Measurements from ENCODE around the gene ZNF771. TPM values are rescaled to one million over a fixed set of nuclear protein-coding genes. Genes with fewer than 3 reads are reported as not detected.
"Not testable (repeated sequence)": the region's sequence is repeated elsewhere in the genome, so short reads cannot be mapped to it uniquely, and the experiment has no call there.

The ZNF771 gene
- total RNA-seq, 4 donors from 2014 or later = 35.8 to 48.2 (median 43.0) TPM

GRCh38 chr16:30447512-30448226, 40.3 kb downstream of the ZNF771 start:
- H3K36me3 ChIP-seq = peaks cover 0 to 18% (median 0%) of the 10 kb centered on the region in 3 donors
- no peaks in the 10 kb centered on the region for H3K9me3 ChIP-seq
- TF ChIP-seq POLR2A (IDR thresholded peaks at IDR 0.05) = no peak
- no peak for TF ChIP-seq CTCF (IDR thresholded peaks at IDR 0.05)
- no peak for TF ChIP-seq EP300 (IDR thresholded peaks at IDR 0.05)
- DNase-seq (ENCODE audit: low spot score in 2 of 2) = no peak
- H3K4me1 ChIP-seq = peaks cover 0 to 23% (median 17%) of the 10 kb centered on the region in 4 donors
- WGBS, 2 donors = 81 to 84% methylated on average over 12 of the region's 12 CpGs
- H3K27me3 ChIP-seq = no peaks in the 10 kb centered on the region
- peak overlapping the region in 1 of 4 donors; percentile 32 for H3K27ac ChIP-seq
- H3K4me3 ChIP-seq = no peak overlapping the region

GRCh38 chr16:30449116-30449435, 41.7 kb downstream of the ZNF771 start:
- Histone ChIP-seq H3K4me3 (no peak overlapping the region), H3K36me3 (peaks cover 0 to 5% (median 0%) of the 10 kb centered on the region in 3 donors), H3K4me1 (peaks cover 0 to 17% (median 14%) of the 10 kb centered on the region in 4 donors), H3K27ac (no peak overlapping the region), H3K9me3 (no peaks in the 10 kb centered on the region), H3K27me3 (no peaks in the 10 kb centered on the region)
- DNase-seq (ENCODE audit: low spot score in 2 of 2) = no peak
- TF ChIP-seq POLR2A (IDR thresholded peaks at IDR 0.05) = no peak
- no peak for TF ChIP-seq CTCF (IDR thresholded peaks at IDR 0.05)
- TF ChIP-seq EP300 (IDR thresholded peaks at IDR 0.05) = no peak
- 87 to 88% methylated on average over 3 of the region's 3 CpGs for WGBS, 2 donors

GRCh38 chr16:30452709-30453580, 45.5 kb downstream of the ZNF771 start:
- H3K36me3 ChIP-seq; H3K9me3 ChIP-seq; H3K4me3 ChIP-seq; H3K27me3 ChIP-seq; DNase-seq (ENCODE audit: low spot score in 2 of 2); H3K4me1 ChIP-seq; H3K27ac ChIP-seq: not testable (repeated sequence)
- 69 to 73% methylated on average over 20 of the region's 20 CpGs for WGBS, 2 donors

GRCh38 chr16:30456302-30456701, 48.9 kb downstream of the ZNF771 start:
- H3K27ac ChIP-seq = no peak overlapping the region
- H3K27me3 ChIP-seq = no peaks in the 10 kb centered on the region
- no peak overlapping the region for H3K4me3 ChIP-seq
- 75 to 83% methylated on average over 1 of the region's 1 CpG for WGBS, 2 donors
- no peaks in the 10 kb centered on the region for H3K36me3 ChIP-seq
- no peaks in the 10 kb centered on the region for H3K9me3 ChIP-seq
- no peak for DNase-seq (ENCODE audit: low spot score in 2 of 2)
- no peaks in the 10 kb centered on the region for H3K4me1 ChIP-seq
- TF ChIP-seq CTCF (IDR thresholded peaks at IDR 0.05) (no peak), POLR2A (IDR thresholded peaks at IDR 0.05) (no peak), EP300 (IDR thresholded peaks at IDR 0.05) (no peak)

- Histone ChIP-seq H3K36me3 (no peaks in the 10 kb centered on the region), H3K4me1 (no peaks in the 10 kb centered on the region), H3K9me3 (no peaks in the 10 kb centered on the region), H3K4me3 (no peak overlapping the region), H3K27ac (no peak overlapping the region), H3K27me3 (no peaks in the 10 kb centered on the region)
- DNase-seq (ENCODE audit: low spot score in 2 of 2) = no peak
- TF ChIP-seq POLR2A (IDR thresholded peaks at IDR 0.05) (no peak), CTCF (IDR thresholded peaks at IDR 0.05) (no peak), EP300 (IDR thresholded peaks at IDR 0.05) (no peak)
- 85 to 95% methylated on average over 1 of the region's 1 CpG for whole genome bisulfite sequencing, 2 donors
Measured at GRCh38 chr16:30457256-30457655, 49.9 kb downstream of the ZNF771 start.
